Neural cell (in vitro differentiated cells): Measurements from ENCODE around the gene MTCH1.

ENCODE experiments used
- CTCF ChIP-seq: fragments of 450-650 bp; IDR thresholded peaks from 2 replicates; pipeline ENCODE4 v1.5.1; 2014; ENCODE audit warnings: antibody characterized with exemption, mild to moderate bottlenecking, moderate library complexity; ENCODE audit not compliant: poor library complexity, severe bottlenecking
- EP300 ChIP-seq: fragments of 450-650 bp; conservative IDR thresholded peaks from 2 replicates; pipeline ENCODE4 v1.6.1; 2014; ENCODE audit warnings: antibody characterized with exemption, mild to moderate bottlenecking, moderate library complexity; ENCODE audit not compliant: poor library complexity, severe bottlenecking
- EZH2 ChIP-seq: fragments of 200-600, 300-800 bp; shearing (Covaris generic), sonication (generic); IDR thresholded peaks from 2 replicates; pipeline ENCODE4 v1.6.1; 2014; ENCODE audit warnings: antibody characterized with exemption, low read length, borderline replicate concordance, mild to moderate bottlenecking; ENCODE audit not compliant: insufficient read depth, poor library complexity, severe bottlenecking
- MXI1 ChIP-seq: fragments of 450-650 bp; conservative IDR thresholded peaks from 2 replicates; pipeline ENCODE4 v1.6.1; 2014; ENCODE audit warnings: antibody characterized with exemption, mild to moderate bottlenecking; ENCODE audit not compliant: poor library complexity, severe bottlenecking
- POLR2AphosphoS5 ChIP-seq: IDR thresholded peaks from 2 replicates; pipeline ENCODE4 v1.6.1; 2012
- REST ChIP-seq: IDR thresholded peaks from 2 replicates; pipeline ENCODE4 v1.6.1; 2012; ENCODE audit warnings: borderline replicate concordance

- TF ChIP-seq CTCF (peak; percentile 72), REST (no peak), EZH2 (no peak), MXI1 (peak; percentile 55), EP300 (no peak), POLR2AphosphoS5 (no peak)
These were observed 6.7 kb downstream of the MTCH1 start for GRCh38 chr6:36979347-36979742.
